HG03442 (cell line): ENCODE data around the gene LAIR2.
"Not testable (repeated sequence)": the region's sequence is repeated elsewhere in the genome, so short reads cannot be mapped to it uniquely, and the experiment has no call there.

ENCODE experiments used
- ATAC-seq: cut with Tn5 transposase; IDR thresholded peaks from one replicate; pipeline ENCODE4 v1.9.1; 2021; ENCODE audit warnings: mild to moderate bottlenecking, moderate library complexity; ENCODE audit not compliant: unreplicated experiment

LAIR2 gene

DNA sequence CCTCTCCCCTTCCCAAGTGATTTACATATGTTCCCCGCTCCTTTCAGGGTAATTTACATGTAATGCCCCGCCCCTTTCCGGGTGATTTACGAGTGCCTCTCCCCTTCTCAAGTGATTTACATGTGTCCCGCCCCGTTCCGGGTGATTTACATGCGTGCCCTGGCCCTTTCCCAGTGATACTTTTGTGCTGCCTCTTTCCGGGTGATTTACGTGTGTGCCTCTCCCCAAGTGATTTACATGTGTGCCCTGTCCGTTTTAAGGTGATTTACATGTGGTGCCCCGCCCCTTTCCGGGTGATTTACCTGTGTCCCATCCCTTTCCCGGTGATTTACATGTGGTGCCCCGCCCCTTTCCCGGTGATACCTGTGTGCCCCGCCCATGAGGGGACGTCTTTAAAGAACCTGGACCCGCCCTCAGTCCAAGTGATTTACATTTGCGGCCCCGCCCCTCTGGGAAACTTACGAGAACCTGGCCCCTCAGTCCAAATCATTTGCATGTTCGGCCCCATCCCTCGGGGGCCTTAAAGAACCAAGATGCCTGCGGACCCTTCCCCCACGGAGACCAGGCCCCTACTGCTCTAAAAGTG, 38.5 kb upstream of the LAIR2 start:
- ATAC-seq = peak; percentile 36

DNA sequence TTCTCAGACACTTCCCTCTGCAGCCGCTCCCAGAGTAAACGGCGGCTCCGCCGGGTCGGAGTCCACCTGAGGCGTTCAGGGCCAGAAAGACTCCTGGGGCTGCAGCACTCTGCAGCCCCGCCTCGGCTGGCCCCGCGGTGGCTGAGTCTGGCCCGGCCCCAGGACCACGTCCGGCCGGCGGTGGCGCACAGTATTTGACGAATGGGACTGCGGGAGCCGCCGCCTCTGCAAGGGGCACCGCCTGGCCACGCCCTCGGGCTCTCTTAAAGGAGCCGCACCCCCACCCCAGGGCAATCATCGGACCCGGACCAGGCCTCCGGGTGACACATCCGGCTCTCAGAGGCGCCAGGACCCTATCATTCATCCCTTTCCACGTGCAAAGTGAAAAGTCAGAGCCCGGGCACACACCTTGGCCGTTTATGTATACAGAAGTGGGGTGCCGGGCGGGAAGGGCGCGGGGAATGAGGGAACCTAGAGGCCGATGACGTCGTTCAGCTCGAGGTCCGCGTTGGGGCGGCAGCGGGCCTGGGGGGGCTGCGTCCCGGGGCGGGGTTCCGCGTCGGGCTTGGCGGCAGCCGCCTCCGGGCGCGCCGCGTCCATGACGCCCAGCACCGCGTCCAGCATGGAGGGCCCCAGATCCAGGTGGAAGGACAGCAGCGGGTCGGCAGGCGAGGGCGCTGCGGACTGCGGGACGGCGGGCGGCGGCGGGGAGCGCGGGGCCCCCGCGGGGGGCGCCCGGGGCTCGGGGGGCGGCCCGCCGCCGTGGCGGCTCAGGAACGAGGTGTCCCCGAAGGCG, 37.8 kb upstream of the LAIR2 start:
- peak; percentile 40 for ATAC-seq

DNA sequence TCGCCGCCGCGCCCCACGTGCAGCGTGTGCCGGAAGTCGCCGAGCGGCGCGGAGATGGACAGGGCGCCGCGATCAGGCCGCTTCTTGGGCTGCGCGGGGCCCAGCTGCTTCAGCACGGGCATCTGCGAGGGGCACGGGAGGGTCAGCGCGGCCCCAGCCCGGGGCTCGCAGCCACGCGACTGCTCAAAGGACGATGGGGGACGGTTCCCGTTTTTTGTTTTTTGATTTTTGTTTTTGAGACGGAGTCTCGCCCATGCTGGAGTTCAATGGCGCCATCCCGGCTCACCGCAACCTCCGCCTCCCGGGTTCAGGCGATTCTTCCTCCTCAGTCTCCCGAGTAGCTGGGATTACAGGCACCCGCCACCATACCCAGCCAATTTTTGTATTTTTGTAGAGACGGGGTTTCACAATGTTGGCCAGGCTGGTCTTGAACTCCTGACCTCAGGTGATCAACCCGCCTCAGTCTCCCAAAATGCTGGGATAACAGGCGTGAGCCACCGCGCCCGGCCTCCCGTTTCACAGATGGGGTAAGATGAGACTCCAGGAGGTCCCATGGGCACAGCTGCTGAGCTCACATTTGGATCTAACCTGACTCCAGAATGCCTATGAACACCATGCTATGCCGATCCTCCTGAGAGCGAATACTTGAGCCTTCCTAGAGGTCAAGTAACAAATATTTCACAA, 37.1 kb upstream of the LAIR2 start:
- no peak for ATAC-seq

DNA sequence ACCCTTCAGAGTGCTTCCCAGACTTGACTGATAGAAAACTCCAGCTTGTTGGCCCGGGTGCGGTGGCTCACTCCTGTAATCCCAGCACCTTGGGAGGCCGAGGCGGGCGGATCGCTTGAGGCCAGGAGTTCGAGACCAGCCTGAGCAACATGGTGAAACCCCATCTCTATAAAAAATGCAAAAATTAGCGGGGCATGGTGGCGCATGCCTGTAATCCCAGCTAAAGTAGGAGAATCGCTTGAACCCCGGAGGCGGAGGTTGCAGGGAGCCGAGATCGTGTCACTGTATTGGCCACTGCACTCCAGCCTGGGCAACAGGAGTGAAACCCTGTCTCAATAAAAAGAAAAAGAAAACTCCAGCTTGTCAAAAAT, 36.5 kb upstream of the LAIR2 start:
- not testable (repeated sequence) for ATAC-seq

DNA sequence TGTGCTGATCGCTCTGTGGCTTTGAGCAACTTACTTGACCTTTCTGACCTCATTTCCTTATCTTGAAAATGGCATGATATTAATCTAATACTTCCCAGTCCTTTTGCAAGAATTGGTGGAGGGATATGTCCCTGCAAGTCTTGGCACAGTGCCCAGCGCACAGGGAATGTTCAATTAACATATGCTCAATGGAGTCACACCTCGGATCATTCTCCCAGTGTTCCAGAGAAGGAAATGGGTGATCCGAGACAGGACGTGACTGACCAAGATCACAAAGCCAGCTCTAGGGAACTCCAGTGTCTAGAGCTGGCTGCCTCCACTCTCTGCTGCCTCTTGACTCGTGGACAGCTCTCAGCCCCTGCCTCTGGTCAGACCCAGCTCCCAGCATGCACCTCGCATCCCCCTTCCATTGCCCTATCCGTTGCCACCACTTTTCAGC, 33.1 kb upstream of the LAIR2 start:
- no peak for ATAC-seq

DNA sequence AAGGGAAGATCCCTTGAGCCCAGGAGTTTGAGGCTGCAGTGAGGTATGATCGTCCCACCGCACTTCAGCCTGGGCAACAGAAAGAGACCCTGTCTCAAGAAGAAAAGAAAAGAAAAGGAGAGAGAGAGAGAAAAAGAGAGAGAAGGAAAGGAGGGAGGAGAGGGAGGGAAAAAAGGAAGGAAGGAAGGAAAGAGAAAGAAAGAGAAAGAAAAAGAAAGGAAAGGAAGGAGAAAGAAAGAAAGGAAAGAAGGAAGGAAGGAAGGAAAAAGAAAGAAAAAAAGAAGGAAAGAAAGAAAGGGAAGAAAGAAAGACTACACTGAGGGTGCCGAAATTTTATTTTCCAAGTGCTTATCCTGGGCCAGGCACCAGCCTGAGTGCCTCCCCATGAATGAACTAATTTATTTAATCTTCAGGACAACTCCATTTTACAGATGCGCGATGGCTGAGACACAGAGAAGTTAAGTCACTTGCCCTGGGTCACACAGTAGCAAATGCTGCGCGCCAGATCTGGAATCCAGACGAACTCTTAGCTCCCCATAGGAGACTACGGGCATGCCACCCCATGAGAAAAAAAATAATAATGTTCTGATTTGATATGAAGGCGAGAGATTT, 32.2 kb upstream of the LAIR2 start:
- no peak for ATAC-seq

DNA sequence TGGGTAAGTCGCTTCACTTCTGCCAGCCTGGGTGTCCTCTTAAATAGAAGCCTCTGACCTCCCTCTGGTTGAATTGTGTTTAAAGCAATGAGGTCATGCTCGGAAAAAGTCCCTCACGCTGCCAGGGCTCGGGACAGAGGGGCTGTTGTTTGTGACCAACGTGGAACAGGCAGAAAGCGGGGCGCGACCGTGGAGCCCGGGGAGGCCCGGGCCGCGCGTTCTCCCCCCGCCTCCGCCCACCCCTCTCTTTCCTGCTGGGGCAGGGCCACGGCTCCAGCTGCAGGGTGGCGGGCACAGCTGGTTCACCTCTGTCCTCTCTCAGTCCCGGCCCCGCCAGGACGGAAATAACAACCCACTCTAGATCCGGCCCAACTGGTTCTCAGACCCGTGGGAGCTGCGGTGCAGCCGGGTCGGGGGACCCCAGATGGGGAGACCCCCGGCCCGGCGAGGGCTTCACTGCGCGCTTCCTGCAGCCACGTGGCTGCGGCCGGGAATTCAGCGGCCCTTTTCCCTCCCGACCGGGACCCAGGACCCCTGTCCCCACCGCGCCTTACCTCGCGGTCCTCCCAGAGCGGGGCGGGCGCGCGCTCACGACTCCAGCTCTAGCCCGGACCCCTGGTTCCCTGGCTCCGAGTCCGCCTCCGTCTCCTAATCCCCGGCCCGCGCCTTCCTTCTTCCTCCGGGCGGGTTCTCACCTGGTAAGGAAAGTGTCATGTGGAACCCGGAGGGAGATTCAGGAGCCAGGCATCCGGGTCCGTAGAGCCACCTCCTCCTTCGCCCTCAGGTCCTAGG, 31.4 kb upstream of the LAIR2 start:
- ATAC-seq = no peak

DNA sequence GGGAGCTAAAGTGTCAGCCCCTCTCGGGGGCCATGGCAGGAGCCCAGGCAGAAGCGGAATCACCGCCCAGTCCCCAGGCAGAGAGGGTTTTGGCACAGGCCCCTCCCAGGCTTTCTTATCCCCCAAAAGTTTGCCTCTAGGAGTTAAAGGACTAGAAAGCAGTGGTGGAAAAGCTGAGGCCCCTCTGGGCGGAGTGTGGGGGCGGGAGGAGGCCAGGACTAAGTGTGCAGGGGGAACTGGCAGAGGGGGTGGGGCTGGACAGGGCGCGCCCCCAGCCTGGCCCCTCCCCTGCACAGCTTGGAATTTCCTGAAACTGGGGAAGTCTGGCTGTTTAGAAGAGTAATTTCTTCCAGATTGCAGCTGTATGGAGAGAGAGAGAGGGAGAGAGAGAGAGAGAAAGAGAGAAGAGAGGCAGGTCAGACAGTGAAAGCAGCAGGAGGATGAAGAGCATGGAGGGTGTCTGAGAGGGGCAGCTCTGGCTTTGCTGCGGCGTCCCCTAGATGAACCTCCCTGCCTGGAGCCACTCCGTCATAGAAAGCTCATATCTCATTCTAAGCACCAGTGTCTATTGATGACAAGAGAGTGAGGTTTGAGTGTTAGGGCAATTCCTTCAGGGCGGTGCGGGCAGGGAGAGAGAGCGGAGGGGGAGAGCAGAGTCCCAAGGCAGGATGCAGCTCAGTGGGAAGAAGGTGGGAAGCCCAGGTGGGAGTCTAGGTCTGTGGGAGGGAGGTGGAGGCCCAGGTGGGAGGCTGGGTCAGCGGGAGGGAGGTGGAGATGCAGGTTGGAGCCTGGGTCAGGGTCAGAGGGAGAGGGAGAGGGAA, 29.4 kb upstream of the LAIR2 start, which contains the start of gene CDC42EP5:
CDC42EP5 (minus strand) TSS at position 226 of the 821 bp plus-strand sequence. CDS start 7,749 bp downstream, outside the sequence.
- no peak for ATAC-seq

DNA sequence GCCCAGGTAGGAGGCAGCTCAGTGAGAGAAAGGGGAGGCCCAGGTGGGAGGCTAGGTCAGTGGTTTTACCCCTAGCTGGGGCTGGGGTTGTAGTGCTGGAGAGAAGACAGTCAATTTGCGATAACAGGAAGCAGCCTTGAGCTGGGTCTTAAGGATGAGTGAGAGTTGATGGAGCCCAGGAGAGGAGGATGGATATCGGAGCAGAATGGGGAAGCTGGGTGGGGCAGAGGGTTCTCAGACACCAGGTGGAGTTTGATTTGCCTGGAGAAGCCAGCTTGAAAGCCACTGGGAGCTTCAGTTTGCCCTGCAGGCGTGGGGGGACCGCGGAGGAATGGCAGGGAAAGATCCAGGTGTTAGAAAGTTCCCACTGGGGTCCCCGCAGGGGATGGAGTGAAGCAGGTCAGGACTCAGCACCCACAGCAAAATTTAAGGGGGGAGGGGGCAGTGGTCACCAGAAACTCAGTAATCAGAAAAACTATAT, 28.7 kb upstream of the LAIR2 start:
- no peak for ATAC-seq

DNA sequence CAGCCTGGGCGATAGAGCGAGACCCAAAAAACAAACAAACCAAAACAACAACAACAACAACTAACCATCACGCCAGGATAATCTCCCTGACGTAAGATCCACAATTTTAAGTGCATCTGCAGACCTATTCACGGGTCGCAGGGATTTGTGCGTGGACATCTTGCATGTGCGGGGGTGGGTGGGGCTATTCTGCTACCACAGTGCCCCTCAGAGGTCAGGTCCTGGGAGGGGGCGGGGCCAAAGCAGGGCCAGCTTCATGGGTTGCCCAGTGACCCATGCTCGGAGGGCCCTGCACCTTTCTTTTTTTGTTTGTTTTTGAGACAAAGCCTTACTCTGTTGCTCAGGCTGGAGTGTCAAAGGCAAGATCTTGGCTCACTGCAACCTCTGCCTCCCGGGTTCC, 26.9 kb upstream of the LAIR2 start:
- no peak for ATAC-seq

DNA sequence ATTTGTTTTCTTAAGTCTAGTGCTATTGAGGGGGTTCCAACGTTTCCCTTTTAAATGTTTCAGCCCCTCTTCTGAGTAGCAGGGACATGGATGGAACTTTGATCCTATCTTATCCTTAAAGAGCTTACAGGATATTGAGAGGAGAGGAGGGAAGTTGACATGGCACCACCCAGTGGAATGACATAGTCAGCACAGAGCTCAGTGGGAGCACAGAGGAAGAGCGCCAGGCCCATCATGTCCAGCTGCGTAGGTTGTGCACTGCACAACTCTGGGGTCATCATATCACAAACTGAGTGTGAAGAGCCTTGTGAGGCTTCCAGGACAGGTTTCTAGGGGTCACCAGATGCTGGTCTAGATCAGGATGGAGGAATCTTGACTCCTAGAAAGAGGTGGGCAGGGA, 25.0 kb upstream of the LAIR2 start:
- ATAC-seq = no peak

DNA sequence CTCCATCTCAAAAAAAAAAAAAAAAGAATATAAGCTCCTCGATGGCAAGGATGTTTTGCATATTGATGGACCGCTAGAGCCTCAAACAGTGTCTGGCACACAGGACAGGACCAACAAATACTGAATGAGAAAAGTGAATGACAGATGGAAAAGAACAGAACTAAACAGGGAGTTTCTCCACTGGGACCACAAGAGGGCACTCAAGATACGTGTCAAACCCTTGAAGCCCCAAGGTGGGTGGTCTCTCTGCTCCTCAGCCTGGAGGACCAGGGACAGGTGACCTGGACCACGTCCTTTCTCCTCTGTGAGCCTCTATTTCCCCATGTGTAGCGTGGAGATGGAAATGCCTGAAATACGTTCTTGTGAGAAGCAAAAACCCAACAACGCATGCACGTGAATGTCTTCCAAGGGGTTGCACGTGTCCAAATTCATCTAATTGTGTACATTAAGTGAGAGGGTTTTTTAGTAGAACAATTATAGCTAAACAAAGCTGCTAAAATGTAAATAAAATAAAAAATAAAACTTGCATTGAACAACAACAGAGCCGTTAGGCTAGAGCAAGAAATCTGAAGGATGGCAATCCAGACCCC, 23.9 kb upstream of the LAIR2 start:
- no peak for ATAC-seq

DNA sequence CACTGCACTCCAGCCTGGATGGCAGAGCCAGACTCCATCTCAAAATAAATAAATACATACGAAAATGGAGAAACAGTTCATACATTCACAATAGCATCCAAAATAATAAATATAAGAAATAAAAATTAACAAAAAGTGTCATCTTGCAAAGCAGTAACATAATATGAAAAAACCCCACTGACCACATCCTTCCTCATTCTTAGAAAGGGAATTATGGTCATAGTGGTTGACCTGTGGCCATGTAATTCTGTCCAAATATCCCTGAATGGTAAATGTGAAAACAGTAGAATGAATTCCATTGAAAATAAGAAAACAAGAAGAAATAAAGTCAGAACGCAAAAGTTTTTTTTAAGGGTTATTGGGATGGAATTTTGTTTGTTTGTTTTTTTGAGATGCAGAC, 22.6 kb upstream of the LAIR2 start:
- no peak for ATAC-seq

DNA sequence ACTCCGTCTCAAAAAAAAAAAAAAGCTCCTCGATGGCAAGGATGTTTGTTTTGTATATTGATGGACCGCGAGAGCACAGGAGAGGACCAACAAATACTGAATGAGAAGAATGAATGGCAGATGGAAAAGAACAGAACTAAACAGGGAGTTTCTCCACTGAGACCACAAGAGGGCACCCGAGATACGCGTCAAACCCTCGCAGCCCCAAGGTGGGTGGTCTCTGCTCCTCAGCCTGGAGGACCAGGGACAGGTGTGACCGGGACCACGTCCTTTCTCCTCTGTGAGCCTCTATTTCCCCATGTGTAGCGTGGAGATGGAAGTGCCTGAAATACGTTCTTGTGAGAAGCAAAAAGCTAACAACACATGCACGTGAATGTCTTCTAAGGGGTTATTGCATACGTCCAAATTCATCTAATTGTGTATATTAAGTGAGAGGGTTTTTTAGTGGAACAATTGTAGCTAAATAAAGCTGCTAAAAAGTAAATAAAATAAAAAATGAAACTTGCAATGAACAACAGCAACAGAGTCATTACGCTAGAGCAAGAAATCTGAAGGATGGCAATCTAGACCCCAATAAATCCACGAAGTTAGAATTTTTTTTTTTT, 21.2 kb upstream of the LAIR2 start:
- no peak for ATAC-seq

DNA sequence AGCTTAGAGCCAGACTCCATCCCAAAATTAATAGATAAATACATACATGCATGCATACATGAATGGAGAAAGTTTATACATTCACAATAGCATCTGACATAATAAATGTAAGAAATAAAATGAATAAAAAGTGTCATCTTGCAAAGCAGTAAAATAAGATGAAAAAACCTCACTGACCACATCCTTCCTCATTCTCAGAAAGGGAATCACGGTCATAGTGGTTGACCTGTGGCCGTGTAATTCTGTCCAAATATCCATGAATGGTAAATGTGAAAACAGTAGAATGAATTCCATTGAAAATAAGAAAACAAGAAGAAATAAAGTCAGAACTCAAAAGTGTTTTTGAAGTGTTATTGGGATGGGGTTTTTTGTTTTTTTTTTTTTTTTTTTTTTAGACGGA, 19.7 kb upstream of the LAIR2 start:
- ATAC-seq = no peak

DNA sequence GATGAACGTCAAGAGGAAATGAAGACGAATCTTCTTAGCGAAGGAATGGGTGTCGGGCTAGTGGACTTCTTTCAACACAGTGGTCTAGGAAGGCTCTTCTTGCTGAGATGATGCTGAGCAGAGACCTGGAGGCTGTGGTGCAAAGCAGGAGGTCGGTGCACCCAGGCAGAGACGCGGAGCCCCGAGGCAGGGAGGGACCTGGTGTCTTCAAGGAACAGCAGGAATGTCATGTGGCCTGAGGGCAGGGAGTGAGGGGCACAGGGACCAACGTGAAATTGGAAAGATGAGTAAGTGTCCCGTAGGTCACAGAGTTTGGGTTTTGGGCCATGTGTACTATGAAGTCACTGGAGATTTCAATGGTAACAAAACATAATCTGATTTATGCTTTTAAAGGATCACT, 18.2 kb upstream of the LAIR2 start:
- no peak for ATAC-seq

DNA sequence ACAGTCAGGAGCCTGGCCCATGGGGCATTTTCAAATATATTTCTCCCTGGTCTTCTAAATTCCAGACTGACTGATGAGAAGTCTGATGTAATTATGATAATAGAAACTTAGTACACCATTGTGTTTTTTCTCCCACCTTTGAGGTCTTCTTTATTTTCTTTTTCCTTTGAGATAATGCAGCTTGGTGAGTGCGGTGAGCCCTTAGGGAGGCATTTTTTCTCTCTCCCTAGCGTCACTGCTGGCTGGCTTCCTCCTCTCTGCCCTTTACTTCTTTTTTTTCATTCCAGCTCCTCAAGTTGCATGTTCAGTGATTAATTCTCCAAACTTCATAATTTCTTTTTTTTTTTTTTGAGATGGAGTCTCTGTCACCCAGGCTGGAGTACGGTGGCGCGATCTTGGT, 16.8 kb upstream of the LAIR2 start:
- no peak for ATAC-seq

DNA sequence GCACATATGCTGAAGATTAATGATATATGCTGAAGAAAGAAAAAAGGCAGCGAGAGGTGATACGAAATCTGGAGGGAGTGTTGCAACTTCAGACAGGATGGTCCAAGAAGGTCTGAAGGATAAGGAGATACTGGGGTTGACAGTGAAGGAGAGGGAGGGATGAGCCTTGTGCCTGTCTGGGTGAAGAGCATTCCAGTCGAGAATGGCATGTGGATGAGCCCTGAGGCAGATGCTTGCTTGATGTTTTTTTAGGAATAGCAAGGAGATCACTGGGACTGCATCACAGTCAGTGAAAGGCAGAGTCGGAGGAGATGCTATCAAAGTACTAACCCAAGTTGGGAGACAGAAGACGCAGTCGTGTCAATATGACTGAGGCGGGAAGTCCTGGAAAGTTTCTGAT, 13.3 kb upstream of the LAIR2 start:
- no peak for ATAC-seq

DNA sequence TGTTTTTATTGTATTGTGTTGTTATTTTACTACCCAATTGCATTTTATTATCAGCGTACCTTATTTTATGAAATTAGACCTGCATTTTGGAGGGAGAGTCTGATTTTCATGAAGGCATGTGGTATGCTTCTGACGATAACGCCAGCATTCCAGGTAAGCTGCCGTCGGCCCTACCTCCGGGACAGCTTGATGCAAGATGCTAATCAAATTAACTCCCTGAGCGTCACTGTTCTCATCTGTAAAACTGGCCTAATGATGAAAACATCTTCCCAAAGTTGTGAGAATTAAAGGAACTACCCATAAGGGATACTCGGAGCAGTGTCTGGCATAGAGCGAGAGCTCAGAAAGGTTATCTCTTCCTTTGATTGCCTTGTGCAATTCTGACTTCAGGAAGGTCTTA, 12.9 kb upstream of the LAIR2 start:
- ATAC-seq = no peak
